Measurements from ENCODE around the gene EML4.
"Not testable (repeated sequence)": the region's sequence is repeated elsewhere in the genome, so short reads cannot be mapped to it uniquely, and the experiment has no call there.

EML4 gene

GRCh38 chr2:42270757-42271156 is 101.6 kb downstream of the EML4 start:
- DNase-seq, result no peak

GRCh38 chr2:42271246-42271645 is 102.1 kb downstream of the EML4 start:
- DNase-seq, result not testable (repeated sequence)

GRCh38 chr2:42274863-42275262 is 105.7 kb downstream of the EML4 start:
- DNase-seq, result no peak

- no peak for DNase-seq
Observed at GRCh38 chr2:42281416-42282081, 112.4 kb downstream of the EML4 start.

GRCh38 chr2:42284019-42284418 is 114.9 kb downstream of the EML4 start:
- DNase-seq, result no peak

- DNase-seq, result no peak
Observed at GRCh38 chr2:42286268-42286946, 117.3 kb downstream of the EML4 start.

GRCh38 chr2:42288811-42289210 is 119.7 kb downstream of the EML4 start:
- DNase-seq, result no peak

GRCh38 chr2:42289222-42289621 is 120.1 kb downstream of the EML4 start:
- DNase-seq, result no peak

GRCh38 chr2:42290005-42290404 is 120.9 kb downstream of the EML4 start:
- DNase-seq, result no peak

GRCh38 chr2:42293019-42293418 is 123.9 kb downstream of the EML4 start:
- no peak for DNase-seq

GRCh38 chr2:42296226-42296625 is 127.1 kb downstream of the EML4 start:
- no peak for DNase-seq

GRCh38 chr2:42297322-42297936 is 128.3 kb downstream of the EML4 start:
- DNase-seq, result no peak

- DNase-seq, result no peak
Observed at GRCh38 chr2:42298132-42298531, 129.0 kb downstream of the EML4 start.

- no peak for DNase-seq
Observed at GRCh38 chr2:42298996-42299754, 130.0 kb downstream of the EML4 start.

- DNase-seq, result no peak
Observed at GRCh38 chr2:42300527-42300926, 131.4 kb downstream of the EML4 start.

GRCh38 chr2:42303252-42303651 is 134.1 kb downstream of the EML4 start:
- DNase-seq, result no peak

- DNase-seq, result no peak
Observed at GRCh38 chr2:42304059-42304713, 135.0 kb downstream of the EML4 start.

- no peak for DNase-seq
Observed at GRCh38 chr2:42307180-42307579, 138.0 kb downstream of the EML4 start.

- DNase-seq, result no peak
Observed at GRCh38 chr2:42309366-42309765, 140.2 kb downstream of the EML4 start.

- DNase-seq, result no peak
Observed at GRCh38 chr2:42310007-42310515, 140.9 kb downstream of the EML4 start.

GRCh38 chr2:42312106-42312505 is 143.0 kb downstream of the EML4 start:
- no peak for DNase-seq

GRCh38 chr2:42314892-42315468 is 145.8 kb downstream of the EML4 start:
- no peak for DNase-seq

All from cerebellar nuclear complex (tissue), 1 donor.